Tibial nerve (tissue), 4 donors: Measurements from ENCODE around the gene BBS7. TPM values are rescaled to one million over a fixed set of nuclear protein-coding genes. Genes with fewer than 3 reads are reported as not detected.

Experiments
- DNase-seq, 2 donors: peaks; one replicate each; pipeline ENCODE4 v3.0.0-alpha.2; 2019; ENCODE audit warnings: low spot score in 2 of 2
- H3K27ac ChIP-seq, 4 donors: fragments of 200-600 bp; sonication (generic) in 3 of 4; one replicate each; pipeline ENCODE4 v1.5.1; 2017 to 2019; ENCODE audit warnings: mild to moderate bottlenecking in 1 of 4
- H3K27me3 ChIP-seq, 2 donors: fragments of 200-600 bp; sonication (generic) in 1 of 2; one replicate each; pipeline versions ENCODE4 v1.5.1 to v1.6.0; 2017 to 2019
- H3K36me3 ChIP-seq, 3 donors: fragments of 200-600 bp; sonication (generic); one replicate each; pipeline ENCODE4 v1.5.1; 2018 to 2019
- H3K4me1 ChIP-seq, 4 donors: fragments of 200-600 bp; sonication (generic) in 3 of 4; one replicate each; pipeline ENCODE4 v1.5.1; 2017 to 2019
- H3K4me3 ChIP-seq, 4 donors: fragments of 200-600 bp; sonication (generic) in 3 of 4; one replicate each; pipeline ENCODE4 v1.5.1; 2017 to 2019; ENCODE audit warnings: mild to moderate bottlenecking in 1 of 4, moderate library complexity in 1 of 4
- H3K9me3 ChIP-seq, 4 donors: fragments of 200-600 bp; sonication (generic) in 3 of 4; one replicate each; pipeline ENCODE4 v1.5.1; 2017 to 2019
- CTCF ChIP-seq, 5 experiments: fragments of 200-600 bp in 3 of 5; fragments of 450-650 bp in 2 of 5; sonication (generic) in 3 of 5; IDR thresholded peaks; one replicate each; pipeline ENCODE4 v1.5.1; 2016 to 2019; ENCODE audit warnings: antibody characterized with exemption in 5 of 5, mild to moderate bottlenecking in 3 of 5, moderate library complexity in 2 of 5
- EP300 ChIP-seq, 2 donors: sonication (generic); formaldehyde crosslinking; IDR thresholded peaks; one replicate each; pipeline ENCODE4 v1.6.1; 2017; ENCODE audit warnings: antibody characterized with exemption in 2 of 2, mild to moderate bottlenecking in 1 of 2
- POLR2A ChIP-seq, 2 donors: fragments of 450-650 bp; IDR thresholded peaks; one replicate each; pipeline ENCODE4 v1.6.1; 2017; ENCODE audit warnings: antibody characterized with exemption in 2 of 2, mild to moderate bottlenecking in 2 of 2, moderate library complexity in 2 of 2
- WGBS, 2 donors: methylation state at CpG; one replicate each; pipeline ENCODE4 v1.1.5; 2018; 5-methylcytosine and 5-hydroxymethylcytosine counted together
- total RNA-seq, 4 donors: library from RNA; depleted of rRNA; stranded (reverse); fragments of >200 nt; gene quantifications; one replicate each; pipeline ENCODE4 v1.1.0, GENCODE V29; 2016

The BBS7 gene
- total RNA-seq, 4 donors from 2014 or later: 19.4 to 25.8 (median 23.6) TPM

- WGBS, 2 donors: 67% methylated on average over 4 of the region's 4 CpGs
- Histone ChIP-seq H3K27ac (no peak overlapping the region), H3K4me3 (no peak overlapping the region), H3K27me3 (no peaks in the 10 kb centered on the region), H3K9me3 (no peaks in the 10 kb centered on the region), H3K4me1 (no peaks in the 10 kb centered on the region), H3K36me3 (no peaks in the 10 kb centered on the region)
- no peak for DNase-seq
- no peak for TF ChIP-seq CTCF (IDR thresholded peaks at IDR 0.05)
- no peak for TF ChIP-seq POLR2A (IDR thresholded peaks at IDR 0.05)
- no peak for TF ChIP-seq EP300 (IDR thresholded peaks at IDR 0.05)
These were observed 6.9 kb upstream of the BBS7 start for GRCh38 chr4:121877041-121877773.

GRCh38 chr4:121876070-121876469 is 5.8 kb upstream of the BBS7 start:
- Histone ChIP-seq H3K36me3 (no peaks in the 10 kb centered on the region), H3K27me3 (no peaks in the 10 kb centered on the region), H3K9me3 (no peaks in the 10 kb centered on the region), H3K4me3 (no peak overlapping the region), H3K4me1 (peaks cover 0 to under 1% (median 0%) of the 10 kb centered on the region in 4 donors), H3K27ac (no peak overlapping the region)
- TF ChIP-seq EP300 (IDR thresholded peaks at IDR 0.05) (no peak), CTCF (IDR thresholded peaks at IDR 0.05) (no peak)
- no peak for DNase-seq
- 96 to 97% methylated on average over 6 of the region's 6 CpGs for WGBS, 2 donors

GRCh38 chr4:121875652-121876051 is 5.4 kb upstream of the BBS7 start:
- 73 to 95% methylated on average over 2 of the region's 2 CpGs for WGBS, 2 donors
- no peak overlapping the region for H3K27ac ChIP-seq

GRCh38 chr4:121873604-121874003 is 3.3 kb upstream of the BBS7 start:
- WGBS, 2 donors: 33 to 36% methylated on average over 3 of the region's 3 CpGs
- no peak overlapping the region for H3K27ac ChIP-seq

More at GRCh38 chr4:121875652-121876051, 5.4 kb upstream of the BBS7 start:
- Histone ChIP-seq H3K36me3 (no peaks in the 10 kb centered on the region), H3K4me3 (no peak overlapping the region), H3K9me3 (no peaks in the 10 kb centered on the region), H3K4me1 (peaks cover 0 to 5% (median 0%) of the 10 kb centered on the region in 4 donors), H3K27me3 (no peaks in the 10 kb centered on the region)
- no peak for DNase-seq
- TF ChIP-seq EP300 (IDR thresholded peaks at IDR 0.05) (no peak), POLR2A (IDR thresholded peaks at IDR 0.05) (no peak), CTCF (IDR thresholded peaks at IDR 0.05) (no peak)

More at GRCh38 chr4:121873604-121874003, 3.3 kb upstream of the BBS7 start:
- TF ChIP-seq CTCF (IDR thresholded peaks at IDR 0.05) (no peak), EP300 (IDR thresholded peaks at IDR 0.05) (no peak), POLR2A (IDR thresholded peaks at IDR 0.05) (no peak)
- no peaks in the 10 kb centered on the region for H3K36me3 ChIP-seq
- H3K4me3 ChIP-seq: no peak overlapping the region
- H3K27me3 ChIP-seq: no peaks in the 10 kb centered on the region
- no peaks in the 10 kb centered on the region for H3K9me3 ChIP-seq
- DNase-seq: no peak
- H3K4me1 ChIP-seq: peaks cover 0 to 16% (median 7%) of the 10 kb centered on the region in 4 donors
